NOMO-1 (cell line): Measurements from ENCODE around the gene FNDC3B.
"Not testable (repeated sequence)": the region's sequence is repeated elsewhere in the genome, so short reads cannot be mapped to it uniquely, and the experiment has no call there.

Source experiments
- DNase-seq, 2 experiments: peaks; one replicate each; lab custom pipeline; 2025; ENCODE audit not compliant: unreplicated experiment in 2 of 2; lab: John Stamatoyannopoulos, UW

The FNDC3B gene

DNA sequence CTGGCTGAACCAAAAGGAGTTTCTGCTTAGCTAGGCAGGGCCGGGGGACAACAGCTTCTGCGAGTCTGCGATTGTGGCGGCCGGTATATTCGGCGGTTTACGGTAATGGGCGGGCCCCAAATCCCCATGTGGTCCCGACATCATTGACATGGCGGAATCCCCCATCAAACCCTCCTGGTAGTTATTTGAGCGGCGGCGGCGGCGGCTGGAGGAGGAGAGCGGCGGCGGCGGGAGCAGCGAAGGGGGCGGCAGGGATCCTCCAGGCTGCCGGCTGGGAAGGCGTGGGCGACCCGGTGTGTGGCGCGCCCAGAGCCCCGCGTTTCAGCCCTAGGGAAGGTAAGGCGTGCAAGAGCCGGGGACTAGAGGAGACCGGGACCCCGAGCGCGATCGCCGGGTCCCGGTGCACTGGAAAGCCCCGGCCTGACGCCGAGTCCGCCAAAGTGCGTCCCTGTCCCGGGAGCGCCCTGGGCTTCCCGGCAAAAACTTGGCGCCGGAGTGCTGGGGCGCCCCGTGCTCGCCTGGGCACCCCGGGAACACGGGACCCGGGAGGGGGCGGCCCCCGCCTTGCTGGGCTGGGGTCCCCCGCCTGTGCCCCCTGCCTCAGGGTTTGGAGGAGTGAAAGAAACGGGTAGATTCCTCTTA lies at the start of gene FNDC3B:
FNDC3B (plus strand) TSS at position 143 of the 642 bp plus-strand sequence. CDS start 72,902 bp downstream, outside the sequence.
- DNase-seq = peak; percentile 98

GRCh38 chr3:171990239-171990638 lies 49.1 kb upstream of the FNDC3B start:
- DNase-seq = not testable (repeated sequence)

GRCh38 chr3:171991166-171991565 lies 48.2 kb upstream of the FNDC3B start:
- DNase-seq = no peak

DNA sequence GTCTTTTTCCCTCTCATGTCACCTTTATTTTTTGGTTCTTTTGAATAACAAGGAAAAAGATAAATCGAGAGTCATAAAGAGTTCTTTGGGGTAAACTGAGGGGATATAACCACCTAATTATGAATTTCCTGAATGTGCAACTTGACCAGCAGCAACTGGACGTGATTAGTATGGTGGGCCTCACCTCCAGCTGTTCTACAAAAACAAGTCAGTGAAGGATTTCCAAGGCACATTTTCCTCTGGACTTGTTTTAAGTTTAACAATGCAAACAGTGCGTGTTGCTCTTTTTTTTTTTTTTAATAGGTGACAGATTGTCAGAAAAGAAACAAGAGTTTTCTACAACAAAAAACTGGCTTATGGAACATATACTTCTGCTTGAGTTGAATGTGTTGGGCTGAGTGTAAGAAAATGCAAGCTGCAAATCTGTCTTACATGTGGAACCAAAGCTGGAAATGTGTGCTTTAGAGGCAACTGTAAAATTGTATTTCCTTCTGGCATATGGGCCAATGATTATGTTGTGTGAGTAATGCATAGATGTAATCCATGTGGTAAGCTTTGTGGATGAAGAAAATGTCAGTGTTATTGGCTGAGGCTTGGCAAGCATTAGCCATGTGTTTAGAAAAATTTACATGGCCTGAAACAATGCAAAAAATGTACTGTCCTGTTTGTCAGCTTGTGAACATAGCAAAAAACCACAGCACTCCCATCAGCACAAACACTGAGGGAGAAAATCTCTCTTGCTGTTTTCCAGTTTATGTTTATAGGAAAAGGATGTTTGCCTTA lies 44.5 kb upstream of the FNDC3B start:
- no peak for DNase-seq

DNA sequence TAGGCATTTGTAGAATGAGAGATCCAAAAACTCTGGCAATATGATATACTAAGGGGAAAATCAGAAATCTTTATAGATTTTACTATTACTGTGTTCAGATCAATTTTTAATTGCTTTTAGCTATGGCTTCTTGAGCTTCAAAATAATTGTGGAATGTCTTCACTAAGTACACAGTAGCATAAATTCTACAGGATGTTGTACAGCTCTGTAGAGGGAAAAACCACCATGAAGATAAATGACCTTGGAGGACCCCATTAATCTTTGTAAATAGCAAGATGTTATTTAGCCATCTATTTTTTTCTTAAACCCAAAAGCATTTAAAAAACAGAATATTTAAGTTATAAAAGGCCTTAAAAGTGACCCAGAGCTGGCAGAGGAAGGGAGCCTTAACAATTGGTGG lies 43.9 kb upstream of the FNDC3B start:
- DNase-seq = no peak

DNA sequence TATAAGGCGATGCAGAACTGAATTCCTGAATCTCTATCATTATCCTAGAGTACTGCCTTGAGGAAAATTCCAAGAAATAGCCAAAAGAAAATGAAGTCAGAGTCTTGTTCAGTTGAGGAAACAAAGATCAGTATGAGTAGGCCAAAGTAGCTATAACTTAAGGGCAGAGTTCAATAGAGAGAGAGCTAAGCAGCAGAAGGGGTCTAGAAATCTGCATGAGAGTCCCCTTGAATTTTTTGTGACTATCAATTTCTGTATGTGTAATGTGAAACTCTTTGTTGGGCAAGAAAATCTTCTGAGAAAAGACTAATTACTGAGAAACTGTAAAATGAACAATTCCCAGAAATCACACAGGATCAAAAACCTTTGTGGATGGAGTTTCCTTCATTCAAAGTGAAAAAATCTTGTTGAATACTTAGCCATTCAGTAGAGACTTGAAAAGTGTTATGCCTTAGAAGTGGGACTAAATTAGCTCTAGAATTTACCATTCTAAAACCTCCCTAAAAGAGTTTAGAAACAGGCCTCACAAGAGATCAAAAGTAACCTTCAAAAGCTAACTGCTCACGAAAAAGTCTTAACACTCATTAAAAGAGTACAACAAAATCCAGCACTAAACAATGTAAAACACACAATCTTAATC lies 43.1 kb upstream of the FNDC3B start:
- no peak for DNase-seq

- not testable (repeated sequence) for DNase-seq
These were observed 40.6 kb upstream of the FNDC3B start for GRCh38 chr3:171998731-171999130.

- not testable (repeated sequence) for DNase-seq
These were observed 37.8 kb upstream of the FNDC3B start for GRCh38 chr3:172001616-172002015.

DNA sequence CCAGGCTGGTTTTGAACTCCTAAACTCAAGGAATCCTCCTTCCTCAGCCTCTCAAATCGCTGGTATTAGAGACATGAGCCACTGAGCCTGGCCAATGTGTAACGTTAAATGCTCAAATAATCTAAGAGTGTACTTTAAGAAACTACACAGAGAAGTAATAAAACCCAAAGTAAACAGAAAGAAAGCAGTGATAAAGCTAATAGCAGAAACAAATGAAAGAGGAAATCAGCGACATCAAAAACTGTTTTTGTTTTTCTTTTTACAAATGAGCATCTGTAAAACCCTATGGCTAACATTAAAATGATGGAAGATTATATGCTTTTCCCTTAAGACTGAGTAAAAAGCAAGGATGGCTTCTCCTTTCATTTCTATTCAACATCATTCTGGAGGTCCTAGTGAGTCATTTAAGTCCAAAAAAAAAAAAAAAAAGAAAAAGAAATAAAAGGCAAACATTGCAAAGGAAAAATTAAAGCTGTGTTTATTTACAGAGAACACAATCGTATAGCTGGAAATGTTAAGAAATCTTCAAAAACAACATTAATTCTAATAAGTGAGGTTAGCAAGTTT lies 36.8 kb upstream of the FNDC3B start:
- DNase-seq = no peak

DNA sequence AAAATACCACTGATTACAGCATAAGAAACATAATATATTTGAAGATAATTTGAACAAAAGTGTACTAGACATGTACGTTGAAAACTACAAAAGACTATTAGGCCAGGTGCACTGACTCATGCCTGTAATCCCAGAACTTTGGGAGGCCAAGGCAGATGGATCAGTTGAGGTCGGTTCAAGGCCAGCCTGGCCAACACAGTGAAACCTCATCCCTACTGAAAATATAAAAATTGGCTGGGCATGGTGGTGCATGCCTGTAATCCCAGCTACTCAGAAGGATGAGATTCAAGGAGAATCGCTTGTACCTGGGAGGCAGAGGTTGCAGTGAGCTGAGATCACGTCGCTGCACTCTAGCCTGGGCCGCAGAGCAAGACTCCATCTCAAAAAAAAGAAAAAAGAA lies 36.2 kb upstream of the FNDC3B start:
- DNase-seq = no peak

DNA sequence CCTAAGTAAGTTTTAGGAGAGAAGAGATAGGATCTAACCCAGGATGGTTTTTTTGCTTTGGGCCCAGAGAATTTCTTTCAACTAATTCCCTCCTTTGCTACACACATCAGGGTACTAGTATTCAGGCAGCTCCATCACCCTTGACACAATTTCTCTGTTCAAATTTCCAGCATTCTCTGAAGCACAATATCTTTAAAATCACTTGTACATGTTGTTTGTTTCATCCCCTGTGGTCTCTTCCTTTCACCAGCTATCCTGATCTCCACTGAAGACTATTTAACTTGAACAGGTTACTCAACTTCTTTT lies 32.4 kb upstream of the FNDC3B start:
- no peak for DNase-seq

- DNase-seq = no peak
These were observed 29.6 kb upstream of the FNDC3B start for GRCh38 chr3:172009803-172010202.

- no peak for DNase-seq
These were observed 26.6 kb upstream of the FNDC3B start for GRCh38 chr3:172012775-172013174.

GRCh38 chr3:172014145-172014544 lies 25.2 kb upstream of the FNDC3B start:
- no peak for DNase-seq

GRCh38 chr3:172018364-172018763 lies 21.0 kb upstream of the FNDC3B start:
- DNase-seq = peak in 1 of 2 experiments; percentile 18

DNA sequence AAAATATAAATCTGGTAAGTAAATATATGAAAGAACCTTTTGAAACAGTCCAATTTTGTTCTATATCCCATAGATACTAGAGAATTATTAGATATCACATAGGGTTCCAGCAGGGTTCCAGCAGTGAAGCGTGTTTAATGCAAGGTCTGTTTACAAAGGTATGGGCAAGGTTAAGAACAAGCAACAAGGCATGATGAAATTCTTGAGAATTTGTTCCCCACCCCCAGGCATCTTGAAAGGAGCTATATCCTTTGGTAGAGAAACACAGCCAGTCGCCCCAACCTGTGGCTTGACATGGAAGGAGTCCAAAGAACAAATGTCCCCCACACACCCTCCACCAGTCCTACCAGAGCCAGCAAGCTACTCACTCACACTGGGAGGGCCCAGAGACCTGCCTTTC lies 18.6 kb upstream of the FNDC3B start:
- no peak for DNase-seq

DNA sequence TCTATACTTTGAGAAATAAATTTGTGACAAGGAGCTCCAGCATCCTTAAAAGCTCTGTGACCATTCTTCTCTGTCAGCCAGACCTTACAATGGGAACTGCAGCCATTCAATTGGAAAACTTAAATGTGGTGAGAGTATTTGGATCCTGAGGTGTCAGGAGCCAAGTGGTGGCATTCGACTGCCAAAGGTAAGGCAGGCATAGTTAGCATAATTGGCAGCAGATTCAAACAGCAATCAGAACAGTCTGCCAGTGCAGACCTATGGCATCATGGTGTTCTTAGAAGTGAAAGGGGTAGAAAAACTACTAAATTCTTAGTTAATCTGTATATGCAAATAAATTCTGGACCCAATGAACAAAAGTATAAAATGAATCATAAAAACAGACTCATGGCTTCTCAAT lies 18.2 kb upstream of the FNDC3B start:
- no peak for DNase-seq

DNA sequence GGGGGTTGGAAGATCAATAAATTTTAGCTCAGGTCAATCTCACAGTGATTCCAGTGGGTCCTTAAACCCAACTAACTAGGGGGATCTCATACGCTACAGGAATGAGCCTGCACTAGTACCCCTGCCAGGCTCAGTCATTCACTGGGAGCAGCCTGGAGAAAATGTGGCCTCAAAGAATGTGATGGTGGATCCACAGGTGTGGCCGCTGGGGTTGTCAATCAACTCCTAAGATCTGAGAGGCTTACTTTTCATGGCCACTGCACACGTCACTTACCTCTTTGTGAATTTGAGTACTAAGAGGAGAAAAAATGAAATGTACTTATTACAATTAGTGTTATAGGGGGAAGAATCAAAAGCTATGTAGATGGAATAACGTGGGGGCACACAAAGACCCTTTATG lies 17.5 kb upstream of the FNDC3B start:
- no peak for DNase-seq

GRCh38 chr3:172023915-172024314 lies 15.5 kb upstream of the FNDC3B start:
- DNase-seq = no peak

DNA sequence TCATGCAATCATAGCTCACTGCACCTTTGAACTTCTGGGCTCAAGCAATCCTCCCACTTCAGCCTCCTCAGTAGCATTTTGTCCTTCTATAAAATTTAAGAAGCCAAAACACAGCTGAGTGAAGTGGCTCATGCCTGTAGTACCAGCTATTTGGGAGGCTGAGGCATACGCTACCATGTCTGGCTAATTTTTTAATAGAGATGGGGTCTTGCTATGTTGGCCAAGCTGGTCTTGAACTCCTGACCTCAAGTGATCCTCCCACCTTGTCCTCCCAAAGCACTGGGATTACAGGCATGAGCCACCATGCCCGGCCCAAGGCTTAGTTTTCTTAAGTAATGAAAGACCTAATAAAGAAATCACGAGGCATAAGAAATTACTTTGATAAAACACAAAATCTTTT lies 14.7 kb upstream of the FNDC3B start:
- no peak for DNase-seq

- DNase-seq = peak; percentile 30 to 56
These were observed 9.8 kb upstream of the FNDC3B start for GRCh38 chr3:172029425-172030098.
